NCI-H2227 (cell line): ENCODE measurements around the gene SPIN3.
"Not testable (repeated sequence)": the region's sequence is repeated elsewhere in the genome, so short reads cannot be mapped to it uniquely, and the experiment has no call there.

Experiments used
- DNase-seq: peaks from one replicate; lab custom pipeline; 2025; ENCODE audit not compliant: unreplicated experiment; lab: John Stamatoyannopoulos, UW

The SPIN3 gene

GRCh38 chrX:56995271-56995994 lies at the start of gene SPIN3:
Gene SPIN3, minus strand, starts transcription at chrX:56995541. Its CDS starts 594 bp downstream, at chrX:56994947.
- peak; percentile 97 for DNase-seq

GRCh38 chrX:57044245-57044644 lies 48.9 kb upstream of the SPIN3 start:
- no peak for DNase-seq

- DNase-seq: not testable (repeated sequence)
Measured at GRCh38 chrX:57037265-57037664, 41.9 kb upstream of the SPIN3 start.

GRCh38 chrX:56994375-56995270 lies 718 bp downstream of the SPIN3 start:
- DNase-seq: no peak

- no peak for DNase-seq
Measured at GRCh38 chrX:56987741-56988140, 7.6 kb downstream of the SPIN3 start.

- no peak for DNase-seq
Measured at GRCh38 chrX:56986138-56986537, 9.2 kb downstream of the SPIN3 start.

GRCh38 chrX:56978172-56978571 lies 17.2 kb downstream of the SPIN3 start:
- DNase-seq: peak; percentile 65

- DNase-seq: no peak
Measured at GRCh38 chrX:56975611-56976010, 19.7 kb downstream of the SPIN3 start.

GRCh38 chrX:56974408-56974807 lies 20.9 kb downstream of the SPIN3 start:
- no peak for DNase-seq

- DNase-seq: no peak
Measured at GRCh38 chrX:56969559-56969958, 25.8 kb downstream of the SPIN3 start.

GRCh38 chrX:56968980-56969379 lies 26.4 kb downstream of the SPIN3 start:
- DNase-seq: no peak

- DNase-seq: no peak
Measured at GRCh38 chrX:56963377-56963776, 32.0 kb downstream of the SPIN3 start.

- DNase-seq: no peak
Measured at GRCh38 chrX:56947699-56948098, 47.6 kb downstream of the SPIN3 start.

GRCh38 chrX:56946201-56946600 lies 49.1 kb downstream of the SPIN3 start:
- DNase-seq: not testable (repeated sequence)

- DNase-seq: not testable (repeated sequence)
Measured at GRCh38 chrX:56945226-56945625, 50.1 kb downstream of the SPIN3 start.

GRCh38 chrX:56943264-56943663 lies 52.1 kb downstream of the SPIN3 start:
- DNase-seq: no peak
